Caco-2 (cell line): Measurements from ENCODE around the gene ADRA2C. TPM values are rescaled to one million over a fixed set of nuclear protein-coding genes. Genes with fewer than 3 reads are reported as not detected.

ENCODE experiments used
- BruUV-seq: library from RNA; stranded (reverse); fragments of 400-500 nt; replicated peaks from 2 replicates; lab custom pipeline; 2021; lab: Mats Ljungman, UMichigan
- CTCF ChIA-PET: fragments of 300-600 bp; sonication (Branson Sonifier 250); formaldehyde crosslinking; loops from one replicate; lab custom pipeline; 2022; ENCODE audit warnings: antibody characterized with exemption; lab: Charles Lee
- POLR2A ChIA-PET: fragments of 300-600 bp; sonication (Branson Sonifier 250); formaldehyde crosslinking; loops from one replicate; lab custom pipeline; 2022; ENCODE audit warnings: antibody characterized with exemption; lab: Charles Lee
- DNase-seq, 2 experiments: peaks; one replicate each; pipeline versions ENCODE4 v3.0.0 to v3.0.0-alpha.2; 2020 to 2022
- H3K27me3 ChIP-seq: replicated peaks from 2 replicates; pipeline ENCODE4 v1.6.0; 2011; ENCODE audit warnings: low read length; ENCODE audit not compliant: control insufficient read depth, insufficient read depth
- H3K36me3 ChIP-seq: 2 replicates; pipeline ENCODE4 v1.5.1; 2011; ENCODE audit warnings: low read length; ENCODE audit not compliant: control insufficient read depth, insufficient read depth
- H3K4me1 ChIP-seq: fragments of 250-450 bp; sonication (Bioruptor Pico); 2 replicates; pipeline ENCODE4 v1.5.1; 2020; ENCODE audit warnings: mild to moderate bottlenecking
- H3K4me3 ChIP-seq: 2 replicates; pipeline ENCODE4 v1.5.1; 2011; ENCODE audit warnings: low read depth, mild to moderate bottlenecking, control low read depth, low read length
- H3K9me3 ChIP-seq: fragments of 250-450 bp; sonication (Bioruptor Pico); 2 replicates; pipeline ENCODE4 v1.5.1; 2020; ENCODE audit warnings: mild to moderate bottlenecking, moderate library complexity
- H3K27ac Mint-ChIP-seq: one replicate; pipeline ENCODE4 v1.8.0; 2022; ENCODE audit warnings: mixed read lengths; ENCODE audit not compliant: unreplicated experiment
- H3K27me3 Mint-ChIP-seq: one replicate; pipeline ENCODE4 v1.8.0; 2022; ENCODE audit warnings: mixed read lengths; ENCODE audit not compliant: insufficient read depth, unreplicated experiment
- H3K36me3 Mint-ChIP-seq: one replicate; pipeline ENCODE4 v1.8.0; 2022; ENCODE audit warnings: mild to moderate bottlenecking, mixed read lengths; ENCODE audit not compliant: insufficient read depth, unreplicated experiment
- H3K4me1 Mint-ChIP-seq: one replicate; pipeline ENCODE4 v1.8.0; 2022; ENCODE audit warnings: low read depth, mixed read lengths; ENCODE audit not compliant: unreplicated experiment
- H3K4me3 Mint-ChIP-seq: one replicate; pipeline ENCODE4 v1.8.0; 2022; ENCODE audit warnings: mild to moderate bottlenecking, moderate library complexity, mixed read lengths; ENCODE audit not compliant: unreplicated experiment
- H3K9me3 Mint-ChIP-seq: one replicate; pipeline ENCODE4 v1.8.0; 2022; ENCODE audit warnings: mixed read lengths; ENCODE audit not compliant: unreplicated experiment
- intact Hi-C: fragments of 100-400 bp; cut with micrococcal nuclease; formaldehyde crosslinking; loops from one replicate; pipeline ENCODE4 v1.10.0; 2022; ENCODE audit not compliant: unreplicated experiment
- total RNA-seq: library from RNA; stranded (reverse); gene quantifications from 2 replicates; pipeline ENCODE4 v1.2.3, GENCODE V29; 2022
- TF ChIP-seq, protein P1 (sequence below), 2 experiments: fragments of 200-600 bp in 1 of 2; IDR thresholded peaks; 1 replicate in 1 of 2; 2 replicates in 1 of 2; pipeline versions ENCODE4 v1.5.1 to v1.8.0; 2011 to 2022; ENCODE audit warnings: antibody characterized with exemption in 1 of 2, control low read depth in 1 of 2, inconsistent platforms in 1 of 2, low read depth in 1 of 2, low read length in 1 of 2, mild to moderate bottlenecking in 1 of 2, moderate library complexity in 1 of 2; ENCODE audit not compliant: insufficient read depth in 1 of 2, severe bottlenecking in 1 of 2, unreplicated experiment in 1 of 2

The ADRA2C gene
- total RNA-seq, 1 experiment from 2014 or later, result 11.7 TPM

DNA sequence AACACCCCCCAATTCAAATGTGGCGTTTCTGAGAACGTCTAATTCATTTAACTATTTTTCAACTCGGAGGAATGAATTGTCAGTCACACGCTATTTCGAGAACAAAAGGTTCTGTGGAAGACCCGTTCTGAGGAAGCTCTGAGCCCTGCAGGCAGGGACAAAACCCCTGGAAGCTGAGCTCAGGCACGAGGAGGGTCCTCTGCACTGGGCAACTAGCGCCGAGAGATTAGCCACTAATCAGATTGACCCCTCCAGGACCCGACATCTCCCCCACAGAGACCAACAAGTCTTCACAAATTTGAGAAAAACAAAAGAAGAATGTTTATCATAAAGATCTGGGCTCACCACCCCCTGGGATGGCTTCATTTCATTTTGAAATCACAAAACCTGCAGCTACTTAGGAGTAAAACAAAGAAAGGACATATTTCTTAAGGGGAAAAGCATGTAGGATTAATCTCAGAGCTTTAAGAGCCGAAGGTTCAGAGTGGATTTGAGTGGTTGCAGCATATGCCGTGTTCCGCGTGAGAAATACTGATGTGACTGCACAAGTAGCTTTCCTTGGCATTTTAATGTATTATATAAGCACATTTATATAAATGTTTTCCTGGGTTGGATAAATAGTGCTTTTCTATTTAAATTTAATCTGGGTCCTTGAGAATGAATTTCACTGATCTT is 41.8 kb downstream of the ADRA2C start:
- DNase-seq, result no peak
- no peaks in the 10 kb centered on the region for H3K4me1 Mint-ChIP-seq
- Histone ChIP-seq H3K36me3 (no peaks in the 10 kb centered on the region), H3K4me1 (no peaks in the 10 kb centered on the region), H3K9me3 (no peaks in the 10 kb centered on the region), H3K27me3 (no peaks in the 10 kb centered on the region), H3K4me3 (no peak overlapping the region)
- TF ChIP-seq, protein P1, sequence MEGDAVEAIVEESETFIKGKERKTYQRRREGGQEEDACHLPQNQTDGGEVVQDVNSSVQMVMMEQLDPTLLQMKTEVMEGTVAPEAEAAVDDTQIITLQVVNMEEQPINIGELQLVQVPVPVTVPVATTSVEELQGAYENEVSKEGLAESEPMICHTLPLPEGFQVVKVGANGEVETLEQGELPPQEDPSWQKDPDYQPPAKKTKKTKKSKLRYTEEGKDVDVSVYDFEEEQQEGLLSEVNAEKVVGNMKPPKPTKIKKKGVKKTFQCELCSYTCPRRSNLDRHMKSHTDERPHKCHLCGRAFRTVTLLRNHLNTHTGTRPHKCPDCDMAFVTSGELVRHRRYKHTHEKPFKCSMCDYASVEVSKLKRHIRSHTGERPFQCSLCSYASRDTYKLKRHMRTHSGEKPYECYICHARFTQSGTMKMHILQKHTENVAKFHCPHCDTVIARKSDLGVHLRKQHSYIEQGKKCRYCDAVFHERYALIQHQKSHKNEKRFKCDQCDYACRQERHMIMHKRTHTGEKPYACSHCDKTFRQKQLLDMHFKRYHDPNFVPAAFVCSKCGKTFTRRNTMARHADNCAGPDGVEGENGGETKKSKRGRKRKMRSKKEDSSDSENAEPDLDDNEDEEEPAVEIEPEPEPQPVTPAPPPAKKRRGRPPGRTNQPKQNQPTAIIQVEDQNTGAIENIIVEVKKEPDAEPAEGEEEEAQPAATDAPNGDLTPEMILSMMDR (IDR thresholded peaks at IDR 0.05; ENCODE audit: insufficient read depth in 1 of 2, low read depth in 1 of 2, low read length in 1 of 2, severe bottlenecking in 1 of 2, unreplicated experiment in 1 of 2), result no peak
- intact Hi-C loops, result no loop called here
- no peak overlapping the region for H3K4me3 Mint-ChIP-seq
- ChIA-PET POLR2A (no interaction called here), CTCF (no interaction called here)
- no TSS peak for BruUV-seq
- H3K27ac Mint-ChIP-seq, result no peak overlapping the region
- H3K9me3 Mint-ChIP-seq, result no peaks in the 10 kb centered on the region
- H3K27me3 Mint-ChIP-seq, result peaks cover 13% of the 10 kb centered on the region
- peaks cover 6% of the 10 kb centered on the region for H3K36me3 Mint-ChIP-seq

DNA sequence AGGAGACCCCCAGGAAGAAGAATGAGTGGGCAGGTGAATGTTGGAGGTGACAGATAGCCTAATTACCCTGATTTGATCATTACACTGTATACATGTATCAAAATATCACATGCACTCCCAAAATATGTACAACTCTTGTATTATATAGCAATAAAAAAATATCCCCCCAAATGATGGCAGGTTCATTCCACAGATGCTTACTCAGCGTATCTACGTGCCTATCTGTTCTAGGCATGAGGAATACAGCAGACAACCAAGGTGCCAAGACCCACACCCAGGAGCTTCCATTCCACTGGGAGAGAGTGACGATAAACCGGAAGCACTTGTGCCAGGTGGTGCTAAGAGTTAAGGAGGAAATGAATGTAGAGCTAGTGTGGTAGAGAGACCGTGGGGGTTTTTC is 42.4 kb downstream of the ADRA2C start:
- peaks cover 13% of the 10 kb centered on the region for H3K27me3 Mint-ChIP-seq
- ChIA-PET CTCF (no interaction called here), POLR2A (no interaction called here)
- no peaks in the 10 kb centered on the region for H3K9me3 ChIP-seq
- no peaks in the 10 kb centered on the region for H3K36me3 ChIP-seq
- no peaks in the 10 kb centered on the region for H3K4me1 Mint-ChIP-seq
- H3K4me1 ChIP-seq, result no peaks in the 10 kb centered on the region
- DNase-seq, result no peak
- H3K4me3 Mint-ChIP-seq, result no peak overlapping the region
- H3K4me3 ChIP-seq, result no peak overlapping the region
- no peaks in the 10 kb centered on the region for H3K9me3 Mint-ChIP-seq
- no peaks in the 10 kb centered on the region for H3K27me3 ChIP-seq
- H3K27ac Mint-ChIP-seq, result peak overlapping the region; percentile 49
- peaks cover 6% of the 10 kb centered on the region for H3K36me3 Mint-ChIP-seq
- no TSS peak for BruUV-seq
- intact Hi-C loops, result no loop called here
- TF ChIP-seq, protein P1 (IDR thresholded peaks at IDR 0.05; ENCODE audit: insufficient read depth in 1 of 2, low read depth in 1 of 2, low read length in 1 of 2, severe bottlenecking in 1 of 2, unreplicated experiment in 1 of 2), result no peak

DNA sequence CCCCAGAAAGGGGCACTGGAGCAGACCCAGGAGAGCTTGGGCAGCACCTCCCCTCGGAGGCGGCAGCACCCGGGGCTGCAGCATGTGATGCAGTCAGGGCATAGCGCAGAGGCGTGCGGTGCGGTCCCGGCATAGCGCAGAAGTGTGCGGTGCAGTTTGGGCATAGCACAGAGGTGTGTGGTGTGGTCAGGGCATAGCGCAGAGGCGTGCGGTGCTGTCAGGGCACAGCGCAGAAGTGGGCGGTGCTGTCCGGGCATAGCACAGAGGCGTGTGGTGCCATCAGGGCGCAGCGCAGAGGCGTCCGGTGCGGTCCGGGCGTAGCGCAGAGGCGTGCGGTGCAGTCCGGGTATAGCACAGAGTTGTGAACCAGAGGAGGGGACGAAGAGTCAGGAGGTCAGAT is 42.8 kb downstream of the ADRA2C start:
- TF ChIP-seq, protein P1 (IDR thresholded peaks at IDR 0.05; ENCODE audit: insufficient read depth in 1 of 2, low read depth in 1 of 2, low read length in 1 of 2, severe bottlenecking in 1 of 2, unreplicated experiment in 1 of 2), result no peak
- CTCF ChIA-PET, result no interaction called here
- no peaks in the 10 kb centered on the region for H3K36me3 ChIP-seq
- no TSS peak for BruUV-seq
- Mint-ChIP-seq H3K27ac (peak overlapping the region; percentile 49), H3K4me3 (no peak overlapping the region), H3K9me3 (no peaks in the 10 kb centered on the region), H3K36me3 (peaks cover 5% of the 10 kb centered on the region), H3K4me1 (no peaks in the 10 kb centered on the region), H3K27me3 (peaks cover 13% of the 10 kb centered on the region)
- H3K4me3 ChIP-seq, result no peak overlapping the region
- DNase-seq, result no peak
- POLR2A ChIA-PET, result no interaction called here
- H3K27me3 ChIP-seq, result no peaks in the 10 kb centered on the region
- H3K9me3 ChIP-seq, result no peaks in the 10 kb centered on the region
- intact Hi-C loops, result no loop called here
- no peaks in the 10 kb centered on the region for H3K4me1 ChIP-seq
